NCI-H187 (cell line): Measurements from ENCODE around the gene MXRA5.
"Not testable (repeated sequence)": the region's sequence is repeated elsewhere in the genome, so short reads cannot be mapped to it uniquely, and the experiment has no call there.

Experiments used
- DNase-seq, 2 experiments: peaks; one replicate each; lab custom pipeline; 2025; lab: John Stamatoyannopoulos, UW

The MXRA5 gene

GRCh38 chrX:3346501-3347259 is at the start of gene MXRA5:
Gene MXRA5 (minus strand): TSS chrX:3346652. CDS start chrX:3343833, 2,819 bp downstream.
- no peak for DNase-seq

GRCh38 chrX:3393581-3394111 is 47.2 kb upstream of the MXRA5 start:
- no peak for DNase-seq

- no peak for DNase-seq
Observed at GRCh38 chrX:3393178-3393577, 46.7 kb upstream of the MXRA5 start.

GRCh38 chrX:3388457-3388856 is 42.0 kb upstream of the MXRA5 start:
- DNase-seq: no peak

- no peak for DNase-seq
Observed at GRCh38 chrX:3384327-3384726, 37.9 kb upstream of the MXRA5 start.

- no peak for DNase-seq
Observed at GRCh38 chrX:3380603-3381002, 34.2 kb upstream of the MXRA5 start.

- no peak for DNase-seq
Observed at GRCh38 chrX:3379111-3379510, 32.7 kb upstream of the MXRA5 start.

- no peak for DNase-seq
Observed at GRCh38 chrX:3378156-3378555, 31.7 kb upstream of the MXRA5 start.

GRCh38 chrX:3377560-3377959 is 31.1 kb upstream of the MXRA5 start:
- DNase-seq: no peak

GRCh38 chrX:3375878-3376508 is 29.5 kb upstream of the MXRA5 start:
- DNase-seq: not testable (repeated sequence)

GRCh38 chrX:3374108-3374800 is 27.8 kb upstream of the MXRA5 start:
- DNase-seq: no peak

- DNase-seq: no peak
Observed at GRCh38 chrX:3371163-3371562, 24.7 kb upstream of the MXRA5 start.

- DNase-seq: no peak
Observed at GRCh38 chrX:3370656-3371055, 24.2 kb upstream of the MXRA5 start.

- DNase-seq: no peak
Observed at GRCh38 chrX:3362956-3363355, 16.5 kb upstream of the MXRA5 start.

- DNase-seq: no peak
Observed at GRCh38 chrX:3360881-3361280, 14.4 kb upstream of the MXRA5 start.

- not testable (repeated sequence) for DNase-seq
Observed at GRCh38 chrX:3352741-3353140, 6.3 kb upstream of the MXRA5 start.

- DNase-seq: no peak
Observed at GRCh38 chrX:3351276-3351675, 4.8 kb upstream of the MXRA5 start.

GRCh38 chrX:3348191-3348590 is 1.7 kb upstream of the MXRA5 start:
- DNase-seq: no peak

GRCh38 chrX:3345281-3346191 is 916 bp downstream of the MXRA5 start:
- DNase-seq: no peak

GRCh38 chrX:3343569-3343968 is 2.9 kb downstream of the MXRA5 start:
- not testable (repeated sequence) for DNase-seq

- DNase-seq: no peak
Observed at GRCh38 chrX:3340016-3340415, 6.4 kb downstream of the MXRA5 start.

GRCh38 chrX:3326681-3327080 is 19.8 kb downstream of the MXRA5 start:
- DNase-seq: no peak
